Measurements from ENCODE around the gene UBXN10.
"Not testable (repeated sequence)": the region's sequence is repeated elsewhere in the genome, so short reads cannot be mapped to it uniquely, and the experiment has no call there.

The UBXN10 gene

DNA sequence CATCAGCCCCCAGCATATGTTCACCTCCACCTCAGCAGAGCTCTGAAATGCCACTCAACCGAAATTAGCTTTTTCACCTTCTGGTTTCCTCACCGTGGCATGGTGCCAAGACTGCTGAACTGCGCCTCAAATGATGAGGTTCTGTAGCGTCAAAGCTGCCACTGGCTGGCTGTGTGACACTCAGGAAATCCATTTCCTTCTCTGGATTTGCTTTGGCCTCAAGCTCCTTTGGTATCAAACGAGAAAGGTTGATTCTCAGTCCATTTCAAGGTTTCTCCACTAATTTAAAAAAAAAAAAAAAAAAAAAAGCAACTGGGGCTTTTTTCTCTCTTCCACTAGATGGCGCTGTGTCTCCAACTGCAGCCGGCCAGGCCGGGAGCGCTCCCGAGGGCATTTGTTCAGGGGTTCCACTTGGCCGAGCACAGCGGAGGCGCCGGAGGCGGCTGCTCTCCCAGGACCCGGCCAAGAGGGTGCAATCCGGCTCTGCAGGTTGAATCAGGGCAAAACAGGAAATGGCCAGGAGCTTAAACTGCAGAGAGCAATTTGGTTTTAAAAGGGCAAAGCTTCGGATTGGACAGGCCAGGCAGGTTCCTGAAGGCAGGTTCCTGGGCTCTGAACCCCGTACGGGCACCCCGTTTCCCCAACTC is 26.9 kb downstream of the UBXN10 start:
- no peak overlapping the region for H3K4me3 ChIP-seq (ENCODE audit: low read depth, low read length)
- TF ChIP-seq CTCF (IDR thresholded peaks at IDR 0.05; ENCODE audit: low read depth, low read length): peak; percentile 76

GRCh38 chr1:20215716-20216115 is 29.8 kb downstream of the UBXN10 start:
- no peak overlapping the region for H3K4me3 ChIP-seq (ENCODE audit: low read depth, low read length)
- no peak for TF ChIP-seq CTCF (IDR thresholded peaks at IDR 0.05; ENCODE audit: low read depth, low read length)

DNA sequence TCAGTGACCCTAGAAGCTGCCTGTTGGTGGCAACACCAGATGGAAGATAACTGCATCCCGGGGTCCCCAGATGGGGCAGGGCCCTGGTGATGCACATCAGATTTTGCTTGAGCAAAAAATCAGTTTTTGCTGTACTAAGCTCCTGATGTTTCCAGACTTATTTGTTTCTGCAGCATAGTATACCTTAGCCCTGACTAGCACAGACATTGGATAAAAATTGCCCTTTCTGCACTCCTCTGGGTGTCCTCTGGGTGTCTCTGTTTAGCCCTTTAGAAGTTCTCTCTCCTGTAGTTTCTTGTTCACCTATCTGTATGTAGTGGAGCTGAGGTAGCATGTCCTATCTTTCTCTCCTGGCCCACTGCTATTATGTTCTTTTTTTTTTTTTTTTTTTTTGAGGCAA is 30.7 kb downstream of the UBXN10 start:
- H3K4me3 ChIP-seq (ENCODE audit: low read depth, low read length): no peak overlapping the region
- 0 out of 2 replicates have a peak, but pooled peaks have one; percentile 11 for TF ChIP-seq CTCF (IDR thresholded peaks at IDR 0.05; ENCODE audit: low read depth, low read length)

GRCh38 chr1:20219053-20219452 is 33.2 kb downstream of the UBXN10 start:
- H3K4me3 ChIP-seq (ENCODE audit: low read depth, low read length): not testable (repeated sequence)

DNA sequence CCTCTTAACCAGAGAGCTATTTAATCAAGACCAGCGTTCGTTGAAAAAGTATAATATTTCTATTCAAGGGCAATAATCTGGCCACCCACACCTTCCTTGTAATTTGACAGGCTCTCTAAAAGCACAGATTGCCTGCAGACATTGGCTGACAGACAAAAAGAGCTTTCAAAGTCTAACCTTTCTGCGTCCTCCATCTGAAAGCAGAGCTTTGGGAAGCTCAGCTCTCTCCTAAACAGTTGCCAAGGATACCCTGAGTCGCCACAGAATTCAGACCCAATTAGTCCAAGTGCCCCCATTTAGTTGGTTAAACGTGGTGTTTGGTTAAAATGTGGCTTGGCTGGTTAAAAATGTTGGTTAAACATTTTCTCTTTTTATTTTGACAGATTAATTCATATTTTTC is 34.1 kb downstream of the UBXN10 start:
- TF ChIP-seq CTCF (IDR thresholded peaks at IDR 0.05; ENCODE audit: low read depth, low read length): no peak
- no peak overlapping the region for H3K4me3 ChIP-seq (ENCODE audit: low read depth, low read length)

- no peak for TF ChIP-seq CTCF (IDR thresholded peaks at IDR 0.05; ENCODE audit: low read depth, low read length)
- H3K4me3 ChIP-seq (ENCODE audit: low read depth, low read length): no peak overlapping the region
Measured at GRCh38 chr1:20223106-20223505, 37.2 kb downstream of the UBXN10 start.

GRCh38 chr1:20223551-20224419 is 37.9 kb downstream of the UBXN10 start:
- H3K4me3 ChIP-seq (ENCODE audit: low read depth, low read length): no peak overlapping the region
- TF ChIP-seq CTCF (IDR thresholded peaks at IDR 0.05; ENCODE audit: low read depth, low read length): no peak
